SK-N-SH (cell line): ENCODE results near the gene MYLK2. TPM values are rescaled to one million over a fixed set of nuclear protein-coding genes. Genes with fewer than 3 reads are reported as not detected.

Experiments
- CTCF ChIA-PET: fragments of 300-600, 350-600 bp; formaldehyde crosslinking; extraction: SDS; loops from one replicate; lab custom pipeline; 2021; lab: Yijun Ruan, JAX
- POLR2A ChIA-PET: fragments of 350-600 bp; sonication (Branson Sonifier 250); formaldehyde crosslinking; extraction: SDS; loops from one replicate; lab custom pipeline; 2020; ENCODE audit warnings: antibody characterized with exemption, inconsistent platforms; lab: Yijun Ruan, JAX
- DNase-seq: peaks from one replicate; pipeline ENCODE4 v3.0.0; 2012
- H2AFZ ChIP-seq: fragments of 200-600 bp; sonication (generic); 2 replicates; pipeline ENCODE4 v1.8.1; 2016; ENCODE audit warnings: antibody characterized with exemption, mild to moderate bottlenecking, low read depth
- H3F3A ChIP-seq: fragments of 200-600 bp; sonication (generic); replicated peaks from 2 replicates; pipeline ENCODE3; 2016; ENCODE audit warnings: antibody characterized with exemption, mild to moderate bottlenecking; ENCODE audit not compliant: insufficient read depth
- H3K27ac ChIP-seq, 2 experiments: fragments of 200-500 bp in 1 of 2; fragments of 200-600 bp in 1 of 2; sonication (Bioruptor generic) in 1 of 2; sonication (generic), shearing (Covaris generic) in 1 of 2; 2 replicates each; pipeline versions ENCODE4 v1.5.1 to v1.6.1; 2014 to 2016; ENCODE audit warnings: low read depth in 2 of 2, inconsistent platforms in 1 of 2, low read length in 1 of 2, mild to moderate bottlenecking in 1 of 2, mixed read lengths in 1 of 2
- H3K27me3 ChIP-seq: fragments of 200-600 bp; sonication (generic), shearing (Covaris generic); 2 replicates; pipeline ENCODE4 v1.6.1; 2016; ENCODE audit warnings: mixed run types; ENCODE audit not compliant: insufficient read depth
- H3K36me3 ChIP-seq, 2 experiments: fragments of 200-500 bp in 1 of 2; fragments of 200-600 bp in 1 of 2; sonication (Bioruptor generic) in 1 of 2; sonication (generic) in 1 of 2; replicated peaks in 1 of 2; 2 replicates each; pipeline versions ENCODE3 to v1.5.1; 2014 to 2016; ENCODE audit warnings: low read length in 1 of 2, mild to moderate bottlenecking in 1 of 2; ENCODE audit not compliant: insufficient read depth in 2 of 2, control insufficient read depth in 1 of 2
- H3K4me1 ChIP-seq, 2 experiments: fragments of 200-500 bp in 1 of 2; fragments of 200-600 bp in 1 of 2; sonication (Bioruptor generic) in 1 of 2; sonication (generic), shearing (Covaris generic) in 1 of 2; 2 replicates each; pipeline versions ENCODE4 v1.5.1 to v1.6.1; 2014 to 2016; ENCODE audit warnings: low read depth in 1 of 2, low read length in 1 of 2, mixed run types in 1 of 2; ENCODE audit not compliant: insufficient read depth in 2 of 2, control insufficient read depth in 1 of 2
- H3K4me2 ChIP-seq: fragments of 200-600 bp; sonication (generic), shearing (Covaris generic); 2 replicates; pipeline ENCODE4 v1.6.1; 2017; ENCODE audit warnings: mixed run types
- H3K4me3 ChIP-seq, 2 experiments: fragments of 200-500 bp in 1 of 2; fragments of 200-600 bp in 1 of 2; sonication (Bioruptor generic) in 1 of 2; sonication (generic), shearing (Covaris generic) in 1 of 2; 2 replicates each; pipeline versions ENCODE4 v1.5.1 to v1.8.1; 2014 to 2016; ENCODE audit warnings: low read depth in 2 of 2, inconsistent platforms in 1 of 2, low read length in 1 of 2, mild to moderate bottlenecking in 1 of 2, mixed read lengths in 1 of 2, moderate library complexity in 1 of 2
- H3K79me2 ChIP-seq: fragments of 200-600 bp; sonication (generic); 2 replicates; pipeline ENCODE4 v1.8.1; 2017; ENCODE audit warnings: mild to moderate bottlenecking; ENCODE audit not compliant: insufficient read depth
- H3K9ac ChIP-seq: fragments of 200-600 bp; sonication (generic); 2 replicates; pipeline ENCODE4 v1.6.1; 2017; ENCODE audit warnings: mixed run types
- H3K9me2 ChIP-seq: fragments of 200-600 bp; sonication (generic); 2 replicates; pipeline ENCODE4 v1.6.1; 2017; ENCODE audit warnings: mixed run types
- H3K9me3 ChIP-seq: fragments of 200-600 bp; sonication (generic); 2 replicates; pipeline ENCODE4 v1.6.1; 2017; ENCODE audit warnings: mixed run types, mild to moderate bottlenecking, moderate library complexity
- H4K20me1 ChIP-seq: fragments of 200-600 bp; sonication (generic); 2 replicates; pipeline ENCODE4 v1.6.1; 2017; ENCODE audit warnings: mild to moderate bottlenecking, mixed run types; ENCODE audit not compliant: insufficient read depth
- EP300 ChIP-seq, 2 experiments: IDR thresholded peaks; 2 replicates each; pipeline versions ENCODE4 v1.4.0 to v1.6.1; 2012; ENCODE audit warnings: borderline replicate concordance in 1 of 2, low read depth in 1 of 2, low read length in 1 of 2
- FOSL2 ChIP-seq: IDR thresholded peaks from 2 replicates; pipeline ENCODE4 v1.4.0; 2012; ENCODE audit warnings: low read depth, mild to moderate bottlenecking, moderate library complexity, borderline replicate concordance
- FOXM1 ChIP-seq: IDR thresholded peaks from 2 replicates; pipeline ENCODE4 v1.4.0; 2012; ENCODE audit warnings: low read depth, mild to moderate bottlenecking
- JUND ChIP-seq: IDR thresholded peaks from 2 replicates; pipeline ENCODE4 v1.4.0; 2012
- MXI1 ChIP-seq: IDR thresholded peaks from 2 replicates; pipeline ENCODE4 v1.6.1; 2012; ENCODE audit warnings: mild to moderate bottlenecking, low read depth, low read length, improper control_type of control experiment
- NFIC ChIP-seq: IDR thresholded peaks from 2 replicates; pipeline ENCODE4 v1.4.0; 2012; ENCODE audit warnings: borderline replicate concordance
- RAD21 ChIP-seq: IDR thresholded peaks from 2 replicates; pipeline ENCODE4 v1.6.1; 2012; ENCODE audit warnings: mild to moderate bottlenecking, low read length
- RXRA ChIP-seq: IDR thresholded peaks from 2 replicates; pipeline ENCODE4 v1.4.0; 2012; ENCODE audit warnings: low read depth, mild to moderate bottlenecking, borderline replicate concordance
- SIN3A ChIP-seq: IDR thresholded peaks from 2 replicates; pipeline ENCODE4 v1.6.1; 2012; ENCODE audit warnings: low read depth, mild to moderate bottlenecking, low read length, moderate library complexity, borderline replicate concordance
- SMC3 ChIP-seq: IDR thresholded peaks from 2 replicates; pipeline ENCODE4 v1.6.1; 2012; ENCODE audit warnings: low read depth, low read length, improper control_type of control experiment
- WGBS: methylation state at CpG from one replicate; pipeline ENCODE4 v1.1.6; 2017; ENCODE audit warnings: low lambda C conversion rate; 5-methylcytosine and 5-hydroxymethylcytosine counted together
- polyA plus RNA-seq, 3 experiments: library from polyadenylated mRNA; depleted of rRNA; stranded (reverse); fragments of >200 nt; gene quantifications; 2 replicates each; pipeline ENCODE4 v1.2.3, GENCODE V29; 2012
- TF ChIP-seq, protein P1 (sequence below): IDR thresholded peaks from 2 replicates; pipeline ENCODE4; 2012
- TF ChIP-seq, protein P2 (sequence below): IDR thresholded peaks from 2 replicates; pipeline ENCODE4 v1.6.1; 2012; ENCODE audit warnings: mild to moderate bottlenecking, low read depth, low read length, moderate library complexity
- TF ChIP-seq, protein P3 (sequence below): IDR thresholded peaks from 2 replicates; pipeline ENCODE4 v1.4.0; 2012; ENCODE audit warnings: low read depth, borderline replicate concordance
- TF ChIP-seq, protein P4 (sequence below): fragments of 150-350 bp; IDR thresholded peaks from 2 replicates; pipeline ENCODE4 v1.6.1; 2017; ENCODE audit warnings: antibody characterized with exemption, low read length, low read depth, borderline replicate concordance
- TF ChIP-seq, protein P5 (sequence below): IDR thresholded peaks from 2 replicates; pipeline ENCODE4 v1.4.0; 2012; ENCODE audit warnings: low read depth

MYLK2 gene
- polyA plus RNA-seq, 1 of the 3 experiments (the other 2 are of a cell fraction) = 0.21 TPM

DNA sequence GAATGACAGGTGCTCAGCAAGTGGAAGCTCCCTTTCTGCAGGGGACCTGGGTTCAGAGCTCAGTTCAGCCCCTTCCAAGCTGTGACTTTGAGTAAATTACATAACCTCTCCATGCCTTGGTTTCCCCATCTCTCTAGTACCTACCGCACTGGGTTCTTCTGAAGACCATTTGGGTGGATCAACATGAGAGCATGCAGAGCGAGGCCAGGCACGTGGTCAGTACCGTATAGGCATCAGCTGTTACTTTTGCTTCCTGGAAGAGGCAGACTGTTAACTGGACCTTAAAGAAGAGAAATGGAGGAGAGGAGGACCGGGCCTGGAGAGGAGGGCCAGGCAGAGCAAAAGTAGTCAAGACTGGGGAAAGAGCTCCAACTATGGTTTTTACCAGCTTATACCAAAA, 1.7 kb upstream of the MYLK2 start (continued):
- TF ChIP-seq, protein P1, sequence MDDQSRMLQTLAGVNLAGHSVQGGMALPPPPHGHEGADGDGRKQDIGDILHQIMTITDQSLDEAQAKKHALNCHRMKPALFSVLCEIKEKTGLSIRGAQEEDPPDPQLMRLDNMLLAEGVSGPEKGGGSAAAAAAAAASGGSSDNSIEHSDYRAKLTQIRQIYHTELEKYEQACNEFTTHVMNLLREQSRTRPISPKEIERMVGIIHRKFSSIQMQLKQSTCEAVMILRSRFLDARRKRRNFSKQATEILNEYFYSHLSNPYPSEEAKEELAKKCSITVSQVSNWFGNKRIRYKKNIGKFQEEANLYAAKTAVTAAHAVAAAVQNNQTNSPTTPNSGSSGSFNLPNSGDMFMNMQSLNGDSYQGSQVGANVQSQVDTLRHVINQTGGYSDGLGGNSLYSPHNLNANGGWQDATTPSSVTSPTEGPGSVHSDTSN = no peak
- TF ChIP-seq, protein P2, sequence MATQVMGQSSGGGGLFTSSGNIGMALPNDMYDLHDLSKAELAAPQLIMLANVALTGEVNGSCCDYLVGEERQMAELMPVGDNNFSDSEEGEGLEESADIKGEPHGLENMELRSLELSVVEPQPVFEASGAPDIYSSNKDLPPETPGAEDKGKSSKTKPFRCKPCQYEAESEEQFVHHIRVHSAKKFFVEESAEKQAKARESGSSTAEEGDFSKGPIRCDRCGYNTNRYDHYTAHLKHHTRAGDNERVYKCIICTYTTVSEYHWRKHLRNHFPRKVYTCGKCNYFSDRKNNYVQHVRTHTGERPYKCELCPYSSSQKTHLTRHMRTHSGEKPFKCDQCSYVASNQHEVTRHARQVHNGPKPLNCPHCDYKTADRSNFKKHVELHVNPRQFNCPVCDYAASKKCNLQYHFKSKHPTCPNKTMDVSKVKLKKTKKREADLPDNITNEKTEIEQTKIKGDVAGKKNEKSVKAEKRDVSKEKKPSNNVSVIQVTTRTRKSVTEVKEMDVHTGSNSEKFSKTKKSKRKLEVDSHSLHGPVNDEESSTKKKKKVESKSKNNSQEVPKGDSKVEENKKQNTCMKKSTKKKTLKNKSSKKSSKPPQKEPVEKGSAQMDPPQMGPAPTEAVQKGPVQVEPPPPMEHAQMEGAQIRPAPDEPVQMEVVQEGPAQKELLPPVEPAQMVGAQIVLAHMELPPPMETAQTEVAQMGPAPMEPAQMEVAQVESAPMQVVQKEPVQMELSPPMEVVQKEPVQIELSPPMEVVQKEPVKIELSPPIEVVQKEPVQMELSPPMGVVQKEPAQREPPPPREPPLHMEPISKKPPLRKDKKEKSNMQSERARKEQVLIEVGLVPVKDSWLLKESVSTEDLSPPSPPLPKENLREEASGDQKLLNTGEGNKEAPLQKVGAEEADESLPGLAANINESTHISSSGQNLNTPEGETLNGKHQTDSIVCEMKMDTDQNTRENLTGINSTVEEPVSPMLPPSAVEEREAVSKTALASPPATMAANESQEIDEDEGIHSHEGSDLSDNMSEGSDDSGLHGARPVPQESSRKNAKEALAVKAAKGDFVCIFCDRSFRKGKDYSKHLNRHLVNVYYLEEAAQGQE = no peak
- TF ChIP-seq JUND = no peak
- TF ChIP-seq, all 33 proteins: peak for 0

DNA sequence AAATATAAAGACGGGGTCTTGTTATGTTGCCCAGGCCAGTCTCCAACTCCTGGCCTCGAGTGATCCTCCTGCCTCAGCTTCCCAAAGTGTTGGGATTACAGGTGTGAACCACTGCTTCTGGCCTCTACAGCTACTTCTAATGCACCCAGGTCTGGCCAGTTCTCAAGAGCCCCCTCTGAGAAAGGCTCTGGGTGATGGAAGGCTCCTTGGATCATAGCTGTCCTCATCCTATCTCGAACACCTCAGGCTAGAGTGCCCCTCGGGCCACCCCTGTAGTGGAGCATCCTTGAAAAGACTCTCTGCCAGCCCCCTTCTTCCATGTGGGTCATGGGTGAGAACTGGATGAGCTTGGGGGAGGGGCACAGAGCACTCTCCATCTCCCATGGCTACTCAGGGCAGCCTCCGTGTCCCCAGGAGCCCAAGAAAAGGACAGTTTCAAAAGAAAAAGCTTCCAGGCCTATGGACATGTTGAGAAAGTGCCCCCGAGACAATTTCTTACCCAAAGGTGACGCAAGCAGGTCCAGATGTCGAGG, 714 bp upstream of the MYLK2 start:
- H3K4me1 ChIP-seq = peaks cover 0 to 19% of the 10 kb centered on the region in 2 experiments; a peak in 2 of 4 replicates
- POLR2A ChIA-PET = no interaction called here
- no peak for DNase-seq
- no peak overlapping the region for H2AFZ ChIP-seq
- 88% methylated on average over 6 of the region's 8 CpGs for WGBS
- no peaks in the 10 kb centered on the region for H3K79me2 ChIP-seq
- no peak overlapping the region for H3K27ac ChIP-seq
- no peak overlapping the region for H3K4me2 ChIP-seq
- TF ChIP-seq RAD21 = no peak
- TF ChIP-seq, protein P3, sequence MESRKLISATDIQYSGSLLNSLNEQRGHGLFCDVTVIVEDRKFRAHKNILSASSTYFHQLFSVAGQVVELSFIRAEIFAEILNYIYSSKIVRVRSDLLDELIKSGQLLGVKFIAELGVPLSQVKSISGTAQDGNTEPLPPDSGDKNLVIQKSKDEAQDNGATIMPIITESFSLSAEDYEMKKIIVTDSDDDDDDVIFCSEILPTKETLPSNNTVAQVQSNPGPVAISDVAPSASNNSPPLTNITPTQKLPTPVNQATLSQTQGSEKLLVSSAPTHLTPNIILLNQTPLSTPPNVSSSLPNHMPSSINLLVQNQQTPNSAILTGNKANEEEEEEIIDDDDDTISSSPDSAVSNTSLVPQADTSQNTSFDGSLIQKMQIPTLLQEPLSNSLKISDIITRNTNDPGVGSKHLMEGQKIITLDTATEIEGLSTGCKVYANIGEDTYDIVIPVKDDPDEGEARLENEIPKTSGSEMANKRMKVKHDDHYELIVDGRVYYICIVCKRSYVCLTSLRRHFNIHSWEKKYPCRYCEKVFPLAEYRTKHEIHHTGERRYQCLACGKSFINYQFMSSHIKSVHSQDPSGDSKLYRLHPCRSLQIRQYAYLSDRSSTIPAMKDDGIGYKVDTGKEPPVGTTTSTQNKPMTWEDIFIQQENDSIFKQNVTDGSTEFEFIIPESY = no peak
- TF ChIP-seq, all 33 proteins: peak for 0
- Histone ChIP-seq H3K4me3 (no peak overlapping the region), H3K9me3 (no peaks in the 10 kb centered on the region), H3F3A (peaks cover 11% of the 10 kb centered on the region), H4K20me1 (no peaks in the 10 kb centered on the region), H3K9me2 (no peaks in the 10 kb centered on the region), H3K27me3 (no peaks in the 10 kb centered on the region), H3K9ac (no peak overlapping the region), H3K36me3 (no peaks in the 10 kb centered on the region)
- CTCF ChIA-PET = interaction anchor here (0.6 to 3.4 kb wide), 5 partner anchors 15 to 345 kb away, joined by 3 to 20 read pairs (median 6); partner anchors contain the start of gene PDRG1

DNA sequence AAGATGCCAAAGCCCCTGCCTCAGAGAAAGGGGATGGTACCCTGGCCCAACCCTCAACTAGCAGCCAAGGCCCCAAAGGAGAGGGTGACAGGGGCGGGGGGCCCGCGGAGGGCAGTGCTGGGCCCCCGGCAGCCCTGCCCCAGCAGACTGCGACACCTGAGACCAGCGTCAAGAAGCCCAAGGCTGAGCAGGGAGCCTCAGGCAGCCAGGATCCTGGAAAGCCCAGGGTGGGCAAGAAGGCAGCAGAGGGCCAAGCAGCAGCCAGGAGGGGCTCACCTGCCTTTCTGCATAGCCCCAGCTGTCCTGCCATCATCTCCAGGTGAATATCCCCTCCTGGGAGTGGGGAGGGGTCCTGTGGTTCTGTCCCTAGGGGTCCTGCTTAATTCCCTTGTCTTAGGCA, 1.1 kb downstream of the MYLK2 start:
- H3K27me3 ChIP-seq = no peaks in the 10 kb centered on the region
- H2AFZ ChIP-seq = no peak overlapping the region
- no peaks in the 10 kb centered on the region for H3K79me2 ChIP-seq
- no peaks in the 10 kb centered on the region for H3K9me3 ChIP-seq
- no peaks in the 10 kb centered on the region for H3K9me2 ChIP-seq
- peaks cover 11% of the 10 kb centered on the region for H3F3A ChIP-seq
- H3K36me3 ChIP-seq = no peaks in the 10 kb centered on the region
- ChIA-PET CTCF (interaction anchor here (1.1 to 3.4 kb wide), 3 partner anchors 14 to 211 kb away, joined by 3 to 20 read pairs (median 6); no protein-coding TSS in a partner anchor), POLR2A (no interaction called here)
- no peak overlapping the region for H3K9ac ChIP-seq
- DNase-seq = no peak
- peaks cover 0 to 16% of the 10 kb centered on the region in 2 experiments; a peak in 2 of 4 replicates for H3K4me1 ChIP-seq
- no peak overlapping the region for H3K4me2 ChIP-seq
- H4K20me1 ChIP-seq = no peaks in the 10 kb centered on the region
- no CpG with 5 or more reads among the region's 6 CpGs for WGBS
- no peak overlapping the region for H3K4me3 ChIP-seq
- no peak overlapping the region for H3K27ac ChIP-seq
- TF ChIP-seq FOXM1 = no peak
- no peak for TF ChIP-seq NFIC
- no peak for TF ChIP-seq FOSL2
- no peak for TF ChIP-seq SMC3
- no peak for TF ChIP-seq EP300 (IDR thresholded peaks at IDR 0.05; ENCODE audit: borderline replicate concordance in 1 of 2, low read depth in 1 of 2, low read length in 1 of 2)
- TF ChIP-seq, protein P4, sequence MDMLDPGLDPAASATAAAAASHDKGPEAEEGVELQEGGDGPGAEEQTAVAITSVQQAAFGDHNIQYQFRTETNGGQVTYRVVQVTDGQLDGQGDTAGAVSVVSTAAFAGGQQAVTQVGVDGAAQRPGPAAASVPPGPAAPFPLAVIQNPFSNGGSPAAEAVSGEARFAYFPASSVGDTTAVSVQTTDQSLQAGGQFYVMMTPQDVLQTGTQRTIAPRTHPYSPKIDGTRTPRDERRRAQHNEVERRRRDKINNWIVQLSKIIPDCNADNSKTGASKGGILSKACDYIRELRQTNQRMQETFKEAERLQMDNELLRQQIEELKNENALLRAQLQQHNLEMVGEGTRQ = no peak
- no peak for TF ChIP-seq RXRA
- TF ChIP-seq SIN3A = no peak
- TF ChIP-seq, protein P5, sequence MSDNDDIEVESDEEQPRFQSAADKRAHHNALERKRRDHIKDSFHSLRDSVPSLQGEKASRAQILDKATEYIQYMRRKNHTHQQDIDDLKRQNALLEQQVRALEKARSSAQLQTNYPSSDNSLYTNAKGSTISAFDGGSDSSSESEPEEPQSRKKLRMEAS = no peak
- no peak for TF ChIP-seq MXI1
